ENCODE results near the gene FTO. TPM values are rescaled to one million over a fixed set of nuclear protein-coding genes. Genes with fewer than 3 reads are reported as not detected.
A peak's percentile ranks its signal among the peaks of the same experiment; 100 is the strongest.

The FTO gene
- total RNA-seq, 1 experiment from 2014 or later: 78.3 TPM

GRCh38 chr16:54059319-54059718 is 355.4 kb downstream of the FTO start:
- no peak overlapping the region for H3K4me3 Mint-ChIP-seq (ENCODE audit: unreplicated experiment)
- no peaks in the 10 kb centered on the region for H3K36me3 ChIP-seq (ENCODE audit: control insufficient read depth, insufficient read depth, low read length)
- no TSS peak for BruUV-seq (replicated peaks)
- H3K4me1 ChIP-seq: peaks cover 30% of the 10 kb centered on the region
- no peaks in the 10 kb centered on the region for H3K9me3 Mint-ChIP-seq (ENCODE audit: unreplicated experiment)
- H3K36me3 Mint-ChIP-seq (ENCODE audit: insufficient read depth, unreplicated experiment): peaks cover 8% of the 10 kb centered on the region
- H3K27ac Mint-ChIP-seq (ENCODE audit: unreplicated experiment): no peak overlapping the region
- DNase-seq: no peak
- peaks cover 35% of the 10 kb centered on the region for H3K4me1 Mint-ChIP-seq (ENCODE audit: low read depth, unreplicated experiment)
- H3K27me3 ChIP-seq (replicated peaks; ENCODE audit: control insufficient read depth, insufficient read depth, low read length): no peaks in the 10 kb centered on the region
- H3K4me3 ChIP-seq (ENCODE audit: low read depth, low read length): no peak overlapping the region
- no peak for TF ChIP-seq CTCF (IDR thresholded peaks at IDR 0.05; ENCODE audit: insufficient read depth in 1 of 2, low read depth in 1 of 2, low read length in 1 of 2, severe bottlenecking in 1 of 2, unreplicated experiment in 1 of 2)
- no peaks in the 10 kb centered on the region for H3K27me3 Mint-ChIP-seq (ENCODE audit: insufficient read depth, unreplicated experiment)
- intact Hi-C loops (cut with micrococcal nuclease; ENCODE audit: unreplicated experiment): no loop called here
- POLR2A ChIA-PET: no interaction called here
- CTCF ChIA-PET: interaction anchor here (0.8 kb wide), 1 partner anchor 8 kb away, joined by 3 read pairs; no protein-coding TSS in a partner anchor
- H3K9me3 ChIP-seq: no peaks in the 10 kb centered on the region

GRCh38 chr16:54060599-54061421 is 356.9 kb downstream of the FTO start:
- no peaks in the 10 kb centered on the region for H3K36me3 ChIP-seq (ENCODE audit: control insufficient read depth, insufficient read depth, low read length)
- H3K27ac Mint-ChIP-seq (ENCODE audit: unreplicated experiment): peak overlapping the region; percentile 17

GRCh38 chr16:54061454-54061853 is 357.5 kb downstream of the FTO start:
- Histone ChIP-seq H3K9me3 (no peaks in the 10 kb centered on the region), H3K4me3 (ENCODE audit: low read depth, low read length) (no peak overlapping the region), H3K4me1 (peaks cover 22% of the 10 kb centered on the region), H3K27me3 (replicated peaks; ENCODE audit: control insufficient read depth, insufficient read depth, low read length) (no peaks in the 10 kb centered on the region), H3K36me3 (ENCODE audit: control insufficient read depth, insufficient read depth, low read length) (no peaks in the 10 kb centered on the region)
- no peak overlapping the region for H3K4me3 Mint-ChIP-seq (ENCODE audit: unreplicated experiment)
- H3K27ac Mint-ChIP-seq (ENCODE audit: unreplicated experiment): no peak overlapping the region
- intact Hi-C loops (cut with micrococcal nuclease; ENCODE audit: unreplicated experiment): loop anchor here (5.0 kb wide), 1 partner anchor 289 kb away; no protein-coding TSS in a partner anchor
- POLR2A ChIA-PET: no interaction called here
- H3K36me3 Mint-ChIP-seq (ENCODE audit: insufficient read depth, unreplicated experiment): peaks cover 8% of the 10 kb centered on the region
- H3K27me3 Mint-ChIP-seq (ENCODE audit: insufficient read depth, unreplicated experiment): no peaks in the 10 kb centered on the region
- CTCF ChIA-PET: no interaction called here
- no TSS peak for BruUV-seq (replicated peaks)
- DNase-seq: no peak
- no peak for TF ChIP-seq CTCF (IDR thresholded peaks at IDR 0.05; ENCODE audit: insufficient read depth in 1 of 2, low read depth in 1 of 2, low read length in 1 of 2, severe bottlenecking in 1 of 2, unreplicated experiment in 1 of 2)
- H3K4me1 Mint-ChIP-seq (ENCODE audit: low read depth, unreplicated experiment): peaks cover 38% of the 10 kb centered on the region
- H3K9me3 Mint-ChIP-seq (ENCODE audit: unreplicated experiment): no peaks in the 10 kb centered on the region

More at GRCh38 chr16:54060599-54061421, 356.9 kb downstream of the FTO start:
- Mint-ChIP-seq H3K4me3 (ENCODE audit: unreplicated experiment) (no peak overlapping the region), H3K4me1 (ENCODE audit: low read depth, unreplicated experiment) (peaks cover 35% of the 10 kb centered on the region), H3K27me3 (ENCODE audit: insufficient read depth, unreplicated experiment) (no peaks in the 10 kb centered on the region), H3K36me3 (ENCODE audit: insufficient read depth, unreplicated experiment) (peaks cover 8% of the 10 kb centered on the region), H3K9me3 (ENCODE audit: unreplicated experiment) (no peaks in the 10 kb centered on the region)
- peaks cover 22% of the 10 kb centered on the region for H3K4me1 ChIP-seq
- H3K9me3 ChIP-seq: no peaks in the 10 kb centered on the region
- DNase-seq: no peak
- H3K27me3 ChIP-seq (replicated peaks; ENCODE audit: control insufficient read depth, insufficient read depth, low read length): no peaks in the 10 kb centered on the region
- ChIA-PET POLR2A (no interaction called here), CTCF (no interaction called here)
- no peak overlapping the region for H3K4me3 ChIP-seq (ENCODE audit: low read depth, low read length)
- no peak for TF ChIP-seq CTCF (IDR thresholded peaks at IDR 0.05; ENCODE audit: insufficient read depth in 1 of 2, low read depth in 1 of 2, low read length in 1 of 2, severe bottlenecking in 1 of 2, unreplicated experiment in 1 of 2)
- no TSS peak for BruUV-seq (replicated peaks)
- intact Hi-C loops (cut with micrococcal nuclease; ENCODE audit: unreplicated experiment): loop anchor here (5.0 kb wide), 1 partner anchor 289 kb away; no protein-coding TSS in a partner anchor
